HG02840 (cell line): ENCODE results near the gene SPATS2.
"Not testable (repeated sequence)": the region's sequence is repeated elsewhere in the genome, so short reads cannot be mapped to it uniquely, and the experiment has no call there.

ENCODE experiments used
- ATAC-seq: cut with Tn5 transposase; IDR thresholded peaks from one replicate; pipeline ENCODE4 v1.9.1; 2021; ENCODE audit warnings: mild to moderate bottlenecking, moderate library complexity, moderate number of reproducible peaks; ENCODE audit not compliant: unreplicated experiment, low FRiP score

The SPATS2 gene

GRCh38 chr12:49367381-49368239 lies at the start of gene SPATS2:
TSS of gene SPATS2 (plus strand) at chr12:49367462. CDS start at chr12:49461013, 93,551 bp downstream.
- no peak for ATAC-seq

- ATAC-seq, result not testable (repeated sequence)
Observed at GRCh38 chr12:49320411-49321103, 46.7 kb upstream of the SPATS2 start.

GRCh38 chr12:49322367-49322707 lies 44.9 kb upstream of the SPATS2 start:
- ATAC-seq, result no peak

GRCh38 chr12:49322708-49323523 lies 44.3 kb upstream of the SPATS2 start, which contains the start of gene TROAP:
TSS of gene TROAP (plus strand) at chr12:49323255. CDS start at chr12:49323609, 354 bp downstream.
- peak; percentile 97 for ATAC-seq

- no peak for ATAC-seq
Observed at GRCh38 chr12:49323524-49324097, 43.7 kb upstream of the SPATS2 start.

- no peak for ATAC-seq
Observed at GRCh38 chr12:49325606-49326005, 41.7 kb upstream of the SPATS2 start.

- no peak for ATAC-seq
Observed at GRCh38 chr12:49327368-49327767, 39.9 kb upstream of the SPATS2 start.

GRCh38 chr12:49327887-49328286 lies 39.4 kb upstream of the SPATS2 start:
- ATAC-seq, result no peak

GRCh38 chr12:49328816-49329215 lies 38.4 kb upstream of the SPATS2 start:
- no peak for ATAC-seq

GRCh38 chr12:49330032-49330619 lies 37.1 kb upstream of the SPATS2 start:
- no peak for ATAC-seq

GRCh38 chr12:49330631-49331379 lies 36.5 kb upstream of the SPATS2 start:
- no peak for ATAC-seq

GRCh38 chr12:49331380-49332222 lies 35.7 kb upstream of the SPATS2 start:
- no peak for ATAC-seq

GRCh38 chr12:49332441-49332861 lies 34.8 kb upstream of the SPATS2 start:
- no peak for ATAC-seq

GRCh38 chr12:49332891-49333371 lies 34.3 kb upstream of the SPATS2 start:
- ATAC-seq, result no peak

GRCh38 chr12:49333778-49334177 lies 33.5 kb upstream of the SPATS2 start:
- ATAC-seq, result not testable (repeated sequence)

GRCh38 chr12:49334226-49334625 lies 33.0 kb upstream of the SPATS2 start:
- no peak for ATAC-seq

- no peak for ATAC-seq
Observed at GRCh38 chr12:49334681-49335080, 32.6 kb upstream of the SPATS2 start.
